SK-N-SH treated with all-trans-retinoic acid at 6 μM for 48 hours (cell line): ENCODE results near the gene ATP6V1G1.

Source experiments
- ATAC-seq: fragments of 200-7000 bp; cut with Tn5 transposase; 3 replicates; pipeline ENCODE4 v1.9.1; 2020; ENCODE audit warnings: mild to moderate bottlenecking, moderate library complexity
- ARNTL ChIP-seq: fragments of 450-650 bp; formaldehyde crosslinking; IDR thresholded peaks from 2 replicates; pipeline ENCODE4 v1.5.0; 2020; ENCODE audit warnings: low read depth, mild to moderate bottlenecking, moderate library complexity, borderline replicate concordance
- CREB5 ChIP-seq: fragments of 250-450 bp; sonication (Bioruptor Pico); IDR thresholded peaks from 2 replicates; pipeline ENCODE4 v1.5.1; 2020; ENCODE audit warnings: low read depth, mild to moderate bottlenecking, moderate library complexity
- CSDC2 ChIP-seq: fragments of 250-450 bp; sonication (Bioruptor Pico); IDR thresholded peaks from 2 replicates; pipeline ENCODE4 v1.5.0; 2020; ENCODE audit warnings: mild to moderate bottlenecking, moderate library complexity
- ESRRG ChIP-seq: fragments of 250-450 bp; sonication (Bioruptor Pico); IDR thresholded peaks from 2 replicates; pipeline ENCODE4 v1.6.1; 2021; ENCODE audit warnings: mild to moderate bottlenecking
- GLIS3 ChIP-seq: fragments of 250-450 bp; sonication (Bioruptor Pico); IDR thresholded peaks from 2 replicates; pipeline ENCODE4 v1.5.0; 2020; ENCODE audit warnings: mild to moderate bottlenecking, moderate library complexity
- OSR1 ChIP-seq: fragments of 250-450 bp; sonication (Bioruptor Pico); IDR thresholded peaks from 2 replicates; pipeline ENCODE4 v1.8.0; 2022; ENCODE audit warnings: moderate library complexity, mild to moderate bottlenecking, inconsistent platforms
- PPARA ChIP-seq: fragments of 250-450 bp; sonication (Bioruptor Pico); IDR thresholded peaks from 2 replicates; pipeline ENCODE4 v1.5.0; 2020; ENCODE audit warnings: mild to moderate bottlenecking, borderline replicate concordance
- RARB ChIP-seq: fragments of 250-450 bp; sonication (Bioruptor Pico); IDR thresholded peaks from 2 replicates; pipeline ENCODE4 v1.8.0; 2021; ENCODE audit warnings: mild to moderate bottlenecking, moderate library complexity
- SNAI2 ChIP-seq: fragments of 250-450 bp; sonication (Bioruptor Pico); IDR thresholded peaks from 2 replicates; pipeline ENCODE4 v1.5.0; 2020; ENCODE audit warnings: mild to moderate bottlenecking, moderate library complexity
- TCF4 ChIP-seq: fragments of 250-450 bp; sonication (Bioruptor Pico); IDR thresholded peaks from 2 replicates; pipeline ENCODE4 v1.8.0; 2021; ENCODE audit warnings: mild to moderate bottlenecking, moderate library complexity, borderline replicate concordance
- TOX ChIP-seq: fragments of 250-450 bp; sonication (Bioruptor Pico); IDR thresholded peaks from 2 replicates; pipeline ENCODE4 v1.8.0; 2021; ENCODE audit warnings: mild to moderate bottlenecking, moderate library complexity, borderline replicate concordance
- TSHZ2 ChIP-seq: fragments of 250-450 bp; sonication (Bioruptor Pico); IDR thresholded peaks from 2 replicates; pipeline ENCODE4 v1.5.0; 2020; ENCODE audit warnings: mild to moderate bottlenecking, moderate library complexity
- ZFP30 ChIP-seq: fragments of 450-650 bp; formaldehyde crosslinking; IDR thresholded peaks from 2 replicates; pipeline ENCODE4 v1.5.0; 2022; ENCODE audit warnings: mild to moderate bottlenecking, moderate library complexity
- ZNF565 ChIP-seq: fragments of 450-650 bp; formaldehyde crosslinking; conservative IDR thresholded peaks from 2 replicates; pipeline ENCODE4 v1.5.0; 2020; ENCODE audit warnings: low read depth, mild to moderate bottlenecking, moderate library complexity
- ZNF70 ChIP-seq: fragments of 450-650 bp; formaldehyde crosslinking; IDR thresholded peaks from 2 replicates; pipeline ENCODE4 v1.5.0; 2020; ENCODE audit warnings: mild to moderate bottlenecking, moderate library complexity
- ZNF8 ChIP-seq: fragments of 450-650 bp; formaldehyde crosslinking; IDR thresholded peaks from 2 replicates; pipeline ENCODE4 v1.5.0; 2020; ENCODE audit warnings: mild to moderate bottlenecking, moderate library complexity
- TF ChIP-seq, protein P1 (sequence below): fragments of 250-450 bp; sonication (Bioruptor Pico); IDR thresholded peaks from 2 replicates; pipeline ENCODE4 v1.8.0; 2021; ENCODE audit warnings: low read depth, mild to moderate bottlenecking, moderate library complexity, borderline replicate concordance
- TF ChIP-seq, protein P2 (sequence below): fragments of 250-450 bp; sonication (Bioruptor Pico); IDR thresholded peaks from 2 replicates; pipeline ENCODE4 v1.8.0; 2020; ENCODE audit warnings: mild to moderate bottlenecking, moderate library complexity, borderline replicate concordance

ATP6V1G1 gene

DNA sequence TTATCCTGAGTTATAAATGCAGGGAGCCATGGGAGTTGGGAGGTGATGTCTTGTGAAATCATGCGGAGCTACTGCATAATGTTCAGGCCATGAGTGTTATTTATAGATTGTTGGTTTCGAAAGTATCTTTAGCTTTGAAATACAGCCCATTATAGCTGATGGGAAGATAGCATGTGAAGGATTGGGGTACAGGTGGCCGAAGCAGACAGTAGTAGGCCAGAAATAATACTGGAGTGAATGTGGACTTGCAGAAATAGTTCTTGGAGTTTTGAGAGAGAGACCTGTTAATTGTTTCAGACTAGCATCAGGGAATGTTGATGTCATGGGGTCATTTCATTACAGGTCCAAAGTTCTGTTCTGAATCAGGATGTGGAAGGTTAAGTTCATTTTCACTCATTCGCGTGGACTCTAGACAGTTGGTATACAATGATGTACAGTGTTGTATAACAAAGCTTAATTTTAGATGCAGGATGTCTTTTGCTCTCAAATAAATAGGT lies 3.8 kb downstream of the ATP6V1G1 start (continued):
- TF ChIP-seq TSHZ2 (CRISPR knock-in tag) = no peak
- TF ChIP-seq ESRRG (CRISPR knock-in tag) = no peak
- TF ChIP-seq OSR1 = no peak
- TF ChIP-seq, protein P1, sequence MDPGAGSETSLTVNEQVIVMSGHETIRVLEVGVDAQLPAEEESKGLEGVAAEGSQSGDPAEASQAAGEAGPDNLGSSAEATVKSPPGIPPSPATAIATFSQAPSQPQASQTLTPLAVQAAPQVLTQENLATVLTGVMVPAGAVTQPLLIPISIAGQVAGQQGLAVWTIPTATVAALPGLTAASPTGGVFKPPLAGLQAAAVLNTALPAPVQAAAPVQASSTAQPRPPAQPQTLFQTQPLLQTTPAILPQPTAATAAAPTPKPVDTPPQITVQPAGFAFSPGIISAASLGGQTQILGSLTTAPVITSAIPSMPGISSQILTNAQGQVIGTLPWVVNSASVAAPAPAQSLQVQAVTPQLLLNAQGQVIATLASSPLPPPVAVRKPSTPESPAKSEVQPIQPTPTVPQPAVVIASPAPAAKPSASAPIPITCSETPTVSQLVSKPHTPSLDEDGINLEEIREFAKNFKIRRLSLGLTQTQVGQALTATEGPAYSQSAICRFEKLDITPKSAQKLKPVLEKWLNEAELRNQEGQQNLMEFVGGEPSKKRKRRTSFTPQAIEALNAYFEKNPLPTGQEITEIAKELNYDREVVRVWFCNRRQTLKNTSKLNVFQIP (CRISPR knock-in tag) = no peak
- no peak for TF ChIP-seq PPARA (CRISPR knock-in tag)
- TF ChIP-seq GLIS3 (CRISPR knock-in tag) = no peak
- TF ChIP-seq, protein P2, sequence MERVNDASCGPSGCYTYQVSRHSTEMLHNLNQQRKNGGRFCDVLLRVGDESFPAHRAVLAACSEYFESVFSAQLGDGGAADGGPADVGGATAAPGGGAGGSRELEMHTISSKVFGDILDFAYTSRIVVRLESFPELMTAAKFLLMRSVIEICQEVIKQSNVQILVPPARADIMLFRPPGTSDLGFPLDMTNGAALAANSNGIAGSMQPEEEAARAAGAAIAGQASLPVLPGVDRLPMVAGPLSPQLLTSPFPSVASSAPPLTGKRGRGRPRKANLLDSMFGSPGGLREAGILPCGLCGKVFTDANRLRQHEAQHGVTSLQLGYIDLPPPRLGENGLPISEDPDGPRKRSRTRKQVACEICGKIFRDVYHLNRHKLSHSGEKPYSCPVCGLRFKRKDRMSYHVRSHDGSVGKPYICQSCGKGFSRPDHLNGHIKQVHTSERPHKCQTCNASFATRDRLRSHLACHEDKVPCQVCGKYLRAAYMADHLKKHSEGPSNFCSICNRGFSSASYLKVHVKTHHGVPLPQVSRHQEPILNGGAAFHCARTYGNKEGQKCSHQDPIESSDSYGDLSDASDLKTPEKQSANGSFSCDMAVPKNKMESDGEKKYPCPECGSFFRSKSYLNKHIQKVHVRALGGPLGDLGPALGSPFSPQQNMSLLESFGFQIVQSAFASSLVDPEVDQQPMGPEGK (CRISPR knock-in tag) = no peak
- no peak for TF ChIP-seq RARB (CRISPR knock-in tag)
- no peak for TF ChIP-seq CSDC2
- no peak for TF ChIP-seq ZNF70 (CRISPR knock-in tag)
- no peak for TF ChIP-seq ZFP30
- no peak for TF ChIP-seq TCF4 (CRISPR knock-in tag)

- TF ChIP-seq, protein P2 (CRISPR knock-in tag) = no peak
- TF ChIP-seq TOX (CRISPR knock-in tag) (no peak), GLIS3 (CRISPR knock-in tag) (no peak), ARNTL (CRISPR knock-in tag) (no peak), CSDC2 (no peak), ZNF565 (CRISPR knock-in tag) (no peak), SNAI2 (CRISPR knock-in tag) (no peak)
- TF ChIP-seq, protein P1 (CRISPR knock-in tag) = no peak
- ATAC-seq = no peak
Observed at GRCh38 chr9:114591849-114592248, 4.3 kb downstream of the ATP6V1G1 start.

DNA sequence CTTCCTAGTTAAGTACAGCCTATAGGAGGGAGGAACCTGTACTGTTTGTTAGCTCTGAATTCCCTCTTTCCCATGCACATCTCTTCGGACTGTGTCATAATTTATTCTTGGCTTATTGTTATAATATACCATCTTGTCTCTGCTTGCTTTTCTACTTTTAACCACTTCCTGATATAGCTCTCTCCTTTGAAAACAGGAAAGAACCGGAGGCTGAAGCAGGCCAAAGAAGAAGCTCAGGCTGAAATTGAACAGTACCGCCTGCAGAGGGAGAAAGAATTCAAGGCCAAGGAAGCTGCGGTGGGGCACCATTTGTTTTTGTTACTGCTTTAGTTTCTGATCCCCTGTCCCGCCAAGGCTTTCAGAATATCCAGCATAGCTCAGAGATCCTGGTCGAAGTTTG lies 4.8 kb downstream of the ATP6V1G1 start:
- no peak for ATAC-seq
- TF ChIP-seq ZNF8 (CRISPR knock-in tag) (no peak), TOX (CRISPR knock-in tag) (no peak), ZNF70 (CRISPR knock-in tag) (no peak), ZFP30 (no peak), PPARA (CRISPR knock-in tag) (no peak), ZNF565 (CRISPR knock-in tag) (no peak), TSHZ2 (CRISPR knock-in tag) (no peak), ESRRG (CRISPR knock-in tag) (no peak), CSDC2 (no peak), SNAI2 (CRISPR knock-in tag) (no peak), ARNTL (CRISPR knock-in tag) (no peak), RARB (CRISPR knock-in tag) (no peak), TCF4 (CRISPR knock-in tag) (no peak), CREB5 (CRISPR knock-in tag) (no peak)
- TF ChIP-seq, protein P1 (CRISPR knock-in tag) = no peak
